IMR-90 (cell line): ENCODE data around the gene TMEM179. TPM values are rescaled to one million over a fixed set of nuclear protein-coding genes. Genes with fewer than 3 reads are reported as not detected.

Source experiments
- ATAC-seq: fragments of 200-7000 bp; cut with Tn5 transposase; 2 replicates; pipeline ENCODE4 v1.9.1; 2020; ENCODE audit warnings: low read depth, mild to moderate bottlenecking, moderate library complexity
- BruUV-seq: library from RNA; stranded (reverse); fragments of 400-500 nt; replicated peaks from 2 replicates; lab custom pipeline; 2021; lab: Mats Ljungman, UMichigan
- CTCF ChIA-PET: fragments of 300-600 bp; formaldehyde crosslinking; extraction: SDS; loops from one replicate; lab custom pipeline; 2021; ENCODE audit warnings: antibody characterized with exemption; lab: Yijun Ruan, JAX
- POLR2A ChIA-PET: fragments of 300-600 bp; sonication (Branson Sonifier 250); formaldehyde crosslinking; loops from one replicate; lab custom pipeline; 2022; ENCODE audit warnings: antibody characterized with exemption; ENCODE audit not compliant: unreplicated experiment; lab: Charles Lee
- DNase-seq: peaks from one replicate; pipeline ENCODE4 v3.0.0; 2013
- H2AFZ ChIP-seq: replicated peaks from 2 replicates; pipeline ENCODE3; 2013; ENCODE audit warnings: low read length, mild to moderate bottlenecking; ENCODE audit not compliant: poor library complexity
- H2AK5ac ChIP-seq: 2 replicates; pipeline ENCODE4 v1.6.1; 2013; ENCODE audit warnings: low read depth, low read length, inconsistent platforms
- H2AK9ac ChIP-seq: replicated peaks from 2 replicates; pipeline ENCODE3; 2013; ENCODE audit warnings: mild to moderate bottlenecking, low read depth, low read length, moderate library complexity; ENCODE audit not compliant: poor library complexity
- H2BK120ac ChIP-seq: 2 replicates; pipeline ENCODE4 v1.6.1; 2013; ENCODE audit warnings: low read depth, low read length, inconsistent platforms
- H2BK15ac ChIP-seq: 3 replicates; pipeline ENCODE4 v1.6.1; 2013; ENCODE audit warnings: low read depth, low read length, inconsistent platforms
- H2BK20ac ChIP-seq: 2 replicates; pipeline ENCODE4 v1.6.1; 2013; ENCODE audit warnings: low read depth, mild to moderate bottlenecking, inconsistent platforms, low read length, moderate library complexity
- H2BK5ac ChIP-seq: 2 replicates; pipeline ENCODE4 v1.6.1; 2013; ENCODE audit warnings: mild to moderate bottlenecking, low read depth, low read length, inconsistent platforms; ENCODE audit not compliant: poor library complexity, severe bottlenecking
- H3K14ac ChIP-seq: replicated peaks from 2 replicates; pipeline ENCODE4 v1.6.1; 2013; ENCODE audit warnings: low read depth, low read length, inconsistent platforms
- H3K18ac ChIP-seq: 2 replicates; pipeline ENCODE4 v1.6.1; 2013; ENCODE audit warnings: low read depth, low read length, control low read depth
- H3K23ac ChIP-seq: 2 replicates; pipeline ENCODE4 v1.6.1; 2013; ENCODE audit warnings: low read depth, low read length, inconsistent platforms
- H3K27ac ChIP-seq: 2 replicates; pipeline ENCODE4 v1.5.1; 2013; ENCODE audit warnings: mild to moderate bottlenecking, control low read depth, low read length; ENCODE audit not compliant: insufficient read depth
- H3K27me3 ChIP-seq: 2 replicates; pipeline ENCODE4 v1.6.1; 2013; ENCODE audit warnings: low read length; ENCODE audit not compliant: control insufficient read depth, insufficient read depth
- H3K36me3 ChIP-seq: 2 replicates; pipeline ENCODE4 v1.6.1; 2013; ENCODE audit warnings: low read length, mixed read lengths; ENCODE audit not compliant: control insufficient read depth, insufficient read depth
- H3K4ac ChIP-seq: 2 replicates; pipeline ENCODE4 v1.6.1; 2013; ENCODE audit warnings: low read depth, low read length, inconsistent platforms
- H3K4me1 ChIP-seq: 2 replicates; pipeline ENCODE4 v1.6.1; 2013; ENCODE audit warnings: low read length, mixed read lengths; ENCODE audit not compliant: control insufficient read depth, insufficient read depth
- H3K4me2 ChIP-seq: 2 replicates; pipeline ENCODE4 v1.6.1; 2013; ENCODE audit warnings: low read depth, mild to moderate bottlenecking, control low read depth, low read length, moderate library complexity
- H3K4me3 ChIP-seq: 2 replicates; pipeline ENCODE4 v1.5.1; 2013; ENCODE audit warnings: low read depth, mild to moderate bottlenecking, control low read depth, low read length, moderate library complexity; ENCODE audit not compliant: insufficient read depth
- H3K56ac ChIP-seq: 2 replicates; pipeline ENCODE4 v1.6.1; 2013; ENCODE audit warnings: low read length, inconsistent platforms; ENCODE audit not compliant: insufficient read depth; ENCODE audit errors: extremely low read depth
- H3K79me1 ChIP-seq, 2 experiments: 2 replicates each; pipeline ENCODE4 v1.6.1; 2013; ENCODE audit warnings: low read length in 2 of 2, inconsistent platforms in 1 of 2, low read depth in 1 of 2
- H3K9ac ChIP-seq: 2 replicates; pipeline ENCODE4 v1.6.1; 2013; ENCODE audit warnings: low read depth, low read length, control low read depth
- H3K9me1 ChIP-seq: 2 replicates; pipeline ENCODE4 v1.6.1; 2013; ENCODE audit warnings: low read length, inconsistent platforms; ENCODE audit not compliant: insufficient read depth
- H3K9me3 ChIP-seq: 2 replicates; pipeline ENCODE4 v1.6.1; 2013; ENCODE audit warnings: low read length; ENCODE audit not compliant: control insufficient read depth, insufficient read depth
- H4K20me1 ChIP-seq: 2 replicates; pipeline ENCODE4 v1.6.1; 2013; ENCODE audit warnings: low read length, inconsistent platforms; ENCODE audit not compliant: insufficient read depth
- H4K5ac ChIP-seq: 2 replicates; pipeline ENCODE4 v1.6.1; 2013; ENCODE audit warnings: mild to moderate bottlenecking, low read depth, low read length, control low read depth
- H4K8ac ChIP-seq, 2 experiments: 2 replicates each; pipeline ENCODE4 v1.6.1; 2013; ENCODE audit warnings: low read depth in 2 of 2, low read length in 2 of 2, control low read depth in 1 of 2, inconsistent platforms in 1 of 2
- H4K91ac ChIP-seq: 2 replicates; pipeline ENCODE4 v1.6.1; 2013; ENCODE audit warnings: low read depth, low read length, inconsistent platforms; ENCODE audit not compliant: insufficient read depth
- BHLHE40 ChIP-seq: fragments of 150-350 bp; IDR thresholded peaks from 2 replicates; pipeline ENCODE4 v1.6.1; 2016; ENCODE audit warnings: mild to moderate bottlenecking, low read depth, low read length
- CEBPB ChIP-seq: IDR thresholded peaks from 2 replicates; pipeline ENCODE4 v1.6.1; 2012; ENCODE audit warnings: low read depth, low read length, improper control_type of control experiment
- FOS ChIP-seq: fragments of 150-350 bp; IDR thresholded peaks from 2 replicates; pipeline ENCODE4 v1.6.1; 2016; ENCODE audit warnings: low read depth, low read length
- MXI1 ChIP-seq: IDR thresholded peaks from 2 replicates; pipeline ENCODE4 v1.6.1; 2012; ENCODE audit warnings: low read depth, mild to moderate bottlenecking, low read length, moderate library complexity, borderline replicate concordance
- NFE2L2 ChIP-seq: fragments of 150-350 bp; IDR thresholded peaks from 2 replicates; pipeline ENCODE4 v1.6.1; 2016; ENCODE audit warnings: low read depth, mild to moderate bottlenecking, low read length
- RAD21 ChIP-seq: IDR thresholded peaks from 2 replicates; pipeline ENCODE4 v1.6.1; 2012; ENCODE audit warnings: low read length, improper control_type of control experiment
- RCOR1 ChIP-seq: IDR thresholded peaks from 2 replicates; pipeline ENCODE4 v1.6.1; 2012; ENCODE audit warnings: mild to moderate bottlenecking, low read length, improper control_type of control experiment; ENCODE audit not compliant: insufficient replicate concordance
- SMC3 ChIP-seq: fragments of 150-350 bp; IDR thresholded peaks from 2 replicates; pipeline ENCODE4 v1.6.1; 2016; ENCODE audit warnings: low read depth, mild to moderate bottlenecking, antibody characterized with exemption, low read length, moderate library complexity
- WGBS, 2 experiments: methylation state at CpG; one replicate each; pipeline versions ENCODE4 v1.1.5 to v1.1.7; 2013; ENCODE audit warnings: missing lambda C conversion rate in 2 of 2; ENCODE audit not compliant: insufficient read length in 1 of 2; ENCODE audit errors: extremely low coverage in 2 of 2; 5-methylcytosine and 5-hydroxymethylcytosine counted together
- dilution Hi-C: fragments of 300-500 bp; cut with HindIII; formaldehyde crosslinking; loops from one replicate; pipeline ENCODE4 v1.14.3; 2018; ENCODE audit warnings: low sequenced_read_pairs; ENCODE audit not compliant: unreplicated experiment
- in situ Hi-C: fragments of 300-500 bp; cut with MboI; formaldehyde crosslinking; loops from 3 replicates; pipeline ENCODE4 v1.14.3; 2019; ENCODE audit warnings: low sequenced_read_pairs, inconsistent platforms, mixed read lengths
- intact Hi-C: fragments of 100-400 bp; cut with micrococcal nuclease; formaldehyde crosslinking; loops from 2 replicates; pipeline ENCODE4 v1.10.0; 2022
- polyA plus RNA-seq, 3 experiments: library from polyadenylated mRNA; depleted of rRNA; stranded (reverse); fragments of >200 nt; gene quantifications; 2 replicates each; pipeline ENCODE4 v1.2.3, GENCODE V29; 2012; ENCODE audit warnings: low replicate concordance in 1 of 3
- total RNA-seq: library from RNA; depleted of rRNA; stranded (reverse); fragments of >200 nt; gene quantifications from 2 replicates; pipeline ENCODE4 v1.2.3, GENCODE V29; 2012
- TF ChIP-seq, protein P1 (sequence below): fragments of 150-350 bp; IDR thresholded peaks from 2 replicates; pipeline ENCODE4 v1.6.1; 2016; ENCODE audit warnings: low read depth, mild to moderate bottlenecking, low read length, moderate library complexity, borderline replicate concordance
- TF ChIP-seq, protein P2 (sequence below): conservative IDR thresholded peaks from 2 replicates; pipeline ENCODE4 v1.5.1; 2012; ENCODE audit warnings: mild to moderate bottlenecking, low read depth, low read length, improper control_type of control experiment

TMEM179 gene
- total and polyA plus RNA-seq, 2 of the 4 experiments (the other 2 are of a cell fraction): not detected

DNA sequence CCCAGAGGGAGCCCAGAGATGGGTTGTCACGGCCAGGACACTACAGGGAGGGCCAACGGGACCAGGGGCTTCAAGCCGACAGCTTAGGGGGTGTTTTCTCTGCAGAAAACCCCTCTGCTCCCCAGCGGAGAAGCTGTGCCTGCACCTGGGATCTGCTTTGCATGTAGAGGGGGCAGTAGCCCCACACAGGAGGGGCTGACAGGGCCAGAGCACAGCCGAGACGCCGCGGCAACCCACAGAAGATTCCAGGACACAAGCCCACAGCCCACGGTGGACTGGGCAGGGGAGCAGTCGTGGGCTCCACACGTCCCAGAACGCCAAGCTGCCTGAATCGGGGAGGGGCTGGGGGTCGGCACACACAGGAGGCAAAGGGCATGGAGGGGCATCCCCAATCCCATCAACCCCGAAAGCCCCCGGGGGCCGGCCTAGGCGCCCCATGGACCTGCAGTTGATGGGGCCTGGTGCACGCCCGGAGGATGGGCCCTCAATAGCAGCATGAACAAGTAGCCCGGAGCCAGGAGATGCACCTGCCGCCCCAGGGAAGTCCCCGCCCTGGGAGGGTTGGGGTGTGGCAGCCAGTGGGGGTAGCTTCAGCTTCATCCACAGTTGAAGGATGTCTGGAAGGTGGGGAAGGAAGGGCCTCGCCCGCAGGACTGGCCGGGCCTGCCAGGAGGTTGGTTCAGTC is 30.5 kb upstream of the TMEM179 start:
- no peak overlapping the region for H3K9ac ChIP-seq
- BruUV-seq: no TSS peak
- H4K20me1 ChIP-seq: no peaks in the 10 kb centered on the region
- H2BK120ac ChIP-seq: no peak overlapping the region
- DNase-seq (no peak), ATAC-seq (no peak)
- H3K18ac ChIP-seq: no peak overlapping the region
- H3K79me1 ChIP-seq: no peaks in the 10 kb centered on the region
- no peak overlapping the region for H2AK9ac ChIP-seq
- 56% methylated on average over 6 of the region's 26 CpGs; no CpG with 5 or more reads in 1 of the 2 experiments for WGBS, 2 experiments
- H3K27ac ChIP-seq: no peak overlapping the region
- no peaks in the 10 kb centered on the region for H3K4me1 ChIP-seq
- H2AK5ac ChIP-seq: no peak overlapping the region
- no peaks in the 10 kb centered on the region for H3K9me1 ChIP-seq
- no peak overlapping the region for H4K5ac ChIP-seq
- TF ChIP-seq SMC3 (no peak), NFE2L2 (no peak), RAD21 (no peak), CEBPB (no peak), MXI1 (no peak), FOS (no peak), RCOR1 (no peak), BHLHE40 (no peak)
- TF ChIP-seq, protein P1, sequence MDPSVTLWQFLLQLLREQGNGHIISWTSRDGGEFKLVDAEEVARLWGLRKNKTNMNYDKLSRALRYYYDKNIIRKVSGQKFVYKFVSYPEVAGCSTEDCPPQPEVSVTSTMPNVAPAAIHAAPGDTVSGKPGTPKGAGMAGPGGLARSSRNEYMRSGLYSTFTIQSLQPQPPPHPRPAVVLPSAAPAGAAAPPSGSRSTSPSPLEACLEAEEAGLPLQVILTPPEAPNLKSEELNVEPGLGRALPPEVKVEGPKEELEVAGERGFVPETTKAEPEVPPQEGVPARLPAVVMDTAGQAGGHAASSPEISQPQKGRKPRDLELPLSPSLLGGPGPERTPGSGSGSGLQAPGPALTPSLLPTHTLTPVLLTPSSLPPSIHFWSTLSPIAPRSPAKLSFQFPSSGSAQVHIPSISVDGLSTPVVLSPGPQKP: no peak
- TF ChIP-seq, protein P2, sequence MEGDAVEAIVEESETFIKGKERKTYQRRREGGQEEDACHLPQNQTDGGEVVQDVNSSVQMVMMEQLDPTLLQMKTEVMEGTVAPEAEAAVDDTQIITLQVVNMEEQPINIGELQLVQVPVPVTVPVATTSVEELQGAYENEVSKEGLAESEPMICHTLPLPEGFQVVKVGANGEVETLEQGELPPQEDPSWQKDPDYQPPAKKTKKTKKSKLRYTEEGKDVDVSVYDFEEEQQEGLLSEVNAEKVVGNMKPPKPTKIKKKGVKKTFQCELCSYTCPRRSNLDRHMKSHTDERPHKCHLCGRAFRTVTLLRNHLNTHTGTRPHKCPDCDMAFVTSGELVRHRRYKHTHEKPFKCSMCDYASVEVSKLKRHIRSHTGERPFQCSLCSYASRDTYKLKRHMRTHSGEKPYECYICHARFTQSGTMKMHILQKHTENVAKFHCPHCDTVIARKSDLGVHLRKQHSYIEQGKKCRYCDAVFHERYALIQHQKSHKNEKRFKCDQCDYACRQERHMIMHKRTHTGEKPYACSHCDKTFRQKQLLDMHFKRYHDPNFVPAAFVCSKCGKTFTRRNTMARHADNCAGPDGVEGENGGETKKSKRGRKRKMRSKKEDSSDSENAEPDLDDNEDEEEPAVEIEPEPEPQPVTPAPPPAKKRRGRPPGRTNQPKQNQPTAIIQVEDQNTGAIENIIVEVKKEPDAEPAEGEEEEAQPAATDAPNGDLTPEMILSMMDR: no peak
- no peak overlapping the region for H3K4me2 ChIP-seq
- H2BK15ac ChIP-seq: no peak overlapping the region
- no peak overlapping the region for H4K91ac ChIP-seq
- in situ Hi-C loops (loop anchor here (25.0 kb wide), 1 partner anchor 548 kb away; the partner anchor contains the start of gene ASPG), dilution Hi-C loops (no loop called here), intact Hi-C loops (no loop called here)
- H2BK5ac ChIP-seq: no peak overlapping the region
- no peaks in the 10 kb centered on the region for H3K36me3 ChIP-seq
- H3K4ac ChIP-seq: no peak overlapping the region
- no peak overlapping the region for H2AFZ ChIP-seq
- H3K27me3 ChIP-seq: peaks cover 17% of the 10 kb centered on the region
- H3K56ac ChIP-seq: no peak overlapping the region; the same call in 1 of the 2 replicates
- H3K4me3 ChIP-seq: no peak overlapping the region
- ChIA-PET POLR2A (no interaction called here), CTCF (no interaction called here)
- no peak overlapping the region for H4K8ac ChIP-seq
- no peak overlapping the region for H3K14ac ChIP-seq
- no peaks in the 10 kb centered on the region for H3K9me3 ChIP-seq
- H2BK20ac ChIP-seq: no peak overlapping the region
- H3K23ac ChIP-seq: no peak overlapping the region
